DMS153 treated with DMSO at 0.1 percent for 48 hours (cell line): ENCODE data around the gene SLC16A12.
"Not testable (repeated sequence)": the region's sequence is repeated elsewhere in the genome, so short reads cannot be mapped to it uniquely, and the experiment has no call there.

Source experiments
- DNase-seq: peaks from one replicate; lab custom pipeline; 2025; ENCODE audit not compliant: unreplicated experiment; lab: John Stamatoyannopoulos, UW

The SLC16A12 gene

GRCh38 chr10:89395141-89395540, 140.3 kb downstream of the SLC16A12 start:
- DNase-seq = no peak

- no peak for DNase-seq
These were observed 141.5 kb downstream of the SLC16A12 start for GRCh38 chr10:89393898-89394297.

GRCh38 chr10:89392974-89393373, 142.4 kb downstream of the SLC16A12 start:
- no peak for DNase-seq

- DNase-seq = peak; percentile 59
These were observed 143.3 kb downstream of the SLC16A12 start, which contains the start of gene IFIT1 for GRCh38 chr10:89391907-89392756. TSS of gene IFIT1 (plus strand) at chr10:89392623. CDS start at chr10:89392713, 90 bp downstream.

- not testable (repeated sequence) for DNase-seq
These were observed 144.2 kb downstream of the SLC16A12 start for GRCh38 chr10:89391226-89391576.

GRCh38 chr10:89390476-89391225, 144.7 kb downstream of the SLC16A12 start:
- DNase-seq = no peak

- DNase-seq = peak; percentile 49
These were observed 146.1 kb downstream of the SLC16A12 start for GRCh38 chr10:89389254-89389653.

GRCh38 chr10:89388806-89389205, 146.6 kb downstream of the SLC16A12 start:
- no peak for DNase-seq

- DNase-seq = no peak
These were observed 150.7 kb downstream of the SLC16A12 start for GRCh38 chr10:89384474-89385340.

GRCh38 chr10:89382757-89383156, 152.6 kb downstream of the SLC16A12 start:
- no peak for DNase-seq
